ENCODE measurements around the gene NOS1AP.

NOS1AP gene

DNA sequence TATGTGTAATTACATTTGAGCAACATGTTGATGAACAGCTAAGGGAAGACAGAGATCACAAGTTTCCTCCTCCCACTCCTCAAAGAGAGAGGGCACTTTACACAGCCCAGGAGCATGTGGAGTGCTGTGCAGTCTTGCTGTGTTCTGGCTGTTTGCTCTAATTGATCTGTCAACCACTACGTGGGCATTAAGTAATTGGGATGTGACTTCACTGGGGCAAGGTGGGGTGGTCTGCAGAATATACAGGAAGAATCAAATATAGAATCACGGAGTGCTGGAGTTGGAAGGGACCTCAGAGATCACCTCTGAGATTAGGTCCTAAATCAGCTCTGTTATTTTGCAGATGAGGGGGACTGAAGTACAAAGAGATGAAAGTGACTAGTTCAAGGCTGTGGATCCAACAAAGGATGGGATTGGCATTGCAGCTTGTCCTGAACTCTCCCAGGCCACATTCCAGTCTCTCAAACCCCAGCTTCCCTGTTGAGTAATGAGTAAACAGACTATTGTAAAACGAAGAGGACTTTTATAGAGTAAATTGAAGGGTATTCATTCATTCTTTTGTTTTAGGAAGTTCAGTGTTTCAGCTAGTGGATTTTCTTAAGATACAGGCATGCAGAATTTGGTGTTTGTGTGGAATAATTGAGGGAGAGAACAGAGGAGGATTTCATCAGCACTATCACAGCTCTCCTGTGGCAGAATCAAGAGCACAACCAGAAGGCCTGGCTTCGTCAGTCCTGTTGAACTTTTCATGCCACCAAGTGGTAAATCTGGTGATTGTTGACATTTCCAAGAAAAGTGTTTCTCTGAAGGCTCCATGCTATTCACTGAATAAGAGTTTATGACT, 22.4 kb downstream of the NOS1AP start:
- no peak for DNase-seq

DNA sequence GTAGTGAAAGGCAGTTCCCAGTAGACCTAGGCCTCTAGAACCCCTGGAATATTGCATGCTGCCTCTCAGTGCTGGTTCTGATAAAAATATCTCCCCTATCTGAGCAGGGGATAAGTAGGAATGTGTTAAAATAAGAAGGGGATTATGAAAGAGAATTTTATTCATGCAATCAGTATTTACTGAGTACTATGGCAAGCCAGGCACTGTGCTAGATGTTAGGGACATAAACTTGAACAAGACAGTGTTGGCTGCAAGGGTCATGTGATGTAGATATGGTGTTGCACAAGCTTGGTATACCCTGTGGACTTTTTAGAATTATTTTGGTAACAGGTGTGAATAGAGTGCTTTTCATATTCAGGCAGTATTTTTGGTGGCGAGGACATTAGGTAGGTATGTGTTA, 23.6 kb downstream of the NOS1AP start:
- DNase-seq, result no peak

DNA sequence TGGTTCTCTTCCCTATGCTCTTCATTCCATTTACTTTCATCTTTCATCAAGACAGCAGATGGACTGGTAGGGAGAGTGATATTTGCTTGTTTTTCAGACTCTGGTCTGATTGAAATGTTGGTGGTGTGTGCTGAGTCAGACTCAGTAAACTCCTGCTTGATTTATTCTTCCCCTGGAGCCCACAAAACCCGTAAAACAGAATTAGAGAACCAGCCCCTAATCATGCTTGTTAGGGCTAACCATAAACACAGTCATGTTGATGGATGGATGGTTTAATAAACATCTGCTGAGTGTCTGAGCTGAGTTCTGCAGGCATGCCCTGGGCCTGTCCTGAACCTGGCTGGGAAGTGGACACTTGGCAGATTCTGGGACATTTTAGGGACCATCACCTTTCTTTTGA, 24.8 kb downstream of the NOS1AP start:
- DNase-seq, result no peak

DNA sequence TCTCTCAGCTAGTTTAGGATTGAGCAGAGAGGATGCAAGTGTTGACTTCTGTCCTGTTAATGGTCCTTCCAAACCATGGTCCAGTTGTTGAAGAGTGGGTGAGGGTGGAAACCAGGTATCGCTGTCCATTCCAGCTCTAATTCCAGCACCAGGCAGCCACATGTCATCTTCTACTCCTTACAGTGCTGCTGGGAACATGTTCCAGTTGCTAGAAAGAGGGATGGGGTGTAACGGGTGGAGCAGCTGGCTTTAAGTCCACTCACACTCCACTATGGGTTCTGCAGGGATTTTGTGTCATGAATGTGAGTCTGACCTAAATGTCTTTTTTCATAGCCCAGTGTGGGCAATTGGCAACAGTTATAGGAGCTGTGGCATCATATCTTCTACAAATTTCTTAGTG, 25.2 kb downstream of the NOS1AP start:
- DNase-seq, result no peak

DNA sequence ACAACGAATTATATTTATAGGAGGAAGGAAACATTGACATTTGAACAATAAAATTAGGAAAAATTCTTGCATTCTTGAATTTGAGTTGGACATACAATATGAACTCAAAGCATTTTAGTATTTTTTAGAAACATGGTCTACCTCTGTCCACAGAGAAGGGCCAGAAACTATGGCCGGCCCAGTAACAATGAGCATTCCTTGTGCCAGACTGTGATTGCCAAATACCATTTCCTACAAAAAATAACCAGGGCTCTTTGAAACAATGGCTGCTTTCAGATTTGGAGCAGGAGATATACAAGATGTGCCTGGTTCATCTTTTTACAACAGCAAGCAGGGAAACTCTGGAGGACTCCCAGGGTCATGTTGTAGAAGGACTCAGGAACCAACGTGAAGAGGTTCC, 38.4 kb downstream of the NOS1AP start:
- no peak for DNase-seq

DNA sequence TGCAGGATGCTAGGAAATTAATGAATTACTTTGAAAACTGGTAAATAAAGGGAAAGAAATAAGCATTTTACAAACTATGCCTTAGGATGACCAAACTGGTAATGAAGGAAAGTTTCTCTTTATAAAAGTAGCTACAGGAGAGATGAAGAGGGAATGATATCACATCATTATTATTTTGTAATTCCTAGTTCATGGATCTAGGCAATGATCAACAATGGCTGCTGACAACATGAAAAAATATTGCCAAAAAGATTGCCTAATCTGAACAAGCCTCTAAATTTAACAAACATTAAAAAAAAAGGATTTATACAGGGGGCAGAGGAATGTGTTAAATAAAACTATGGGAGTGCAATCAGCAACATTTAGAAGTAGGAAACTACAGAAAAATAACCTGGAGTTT, 38.9 kb downstream of the NOS1AP start:
- no peak for DNase-seq

DNA sequence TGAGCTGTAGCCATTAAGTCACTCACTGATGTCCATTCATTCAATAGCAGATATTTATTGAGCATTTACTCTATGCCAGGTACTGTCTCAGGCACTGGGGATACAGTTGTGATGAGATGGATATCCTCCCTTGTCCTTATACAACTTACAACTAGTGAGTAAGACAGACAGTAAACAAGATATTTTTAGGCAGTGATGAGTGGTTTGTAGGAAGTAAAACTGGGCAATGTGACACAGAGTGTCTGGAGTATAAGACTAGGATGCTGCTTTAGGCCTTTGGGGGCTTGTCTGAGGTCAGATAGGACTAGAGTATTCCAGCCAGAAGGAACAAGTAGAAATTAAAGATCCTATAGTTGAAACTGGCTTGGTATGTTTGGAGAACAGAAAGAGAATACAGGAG, 41.4 kb downstream of the NOS1AP start:
- no peak for DNase-seq

DNA sequence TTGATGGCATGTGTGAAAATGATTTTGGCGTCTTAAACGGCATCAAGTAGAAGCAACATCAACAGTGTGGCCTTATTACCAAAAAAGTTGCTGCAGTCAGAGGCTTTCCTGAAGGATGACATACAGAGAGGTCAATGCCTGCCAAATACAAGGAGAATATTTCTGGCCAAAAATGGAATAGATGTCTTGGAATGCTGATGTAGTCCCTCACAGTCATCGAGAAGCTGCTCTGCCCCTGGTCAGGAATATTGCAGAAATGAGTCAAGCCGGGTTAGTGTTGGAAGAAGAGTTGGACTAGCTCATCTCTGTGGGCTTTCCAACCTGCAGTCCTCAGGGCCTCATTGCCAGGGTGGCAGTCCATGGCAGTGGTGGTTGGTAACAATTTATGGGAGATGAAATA, 42.1 kb downstream of the NOS1AP start:
- DNase-seq, result no peak

DNA sequence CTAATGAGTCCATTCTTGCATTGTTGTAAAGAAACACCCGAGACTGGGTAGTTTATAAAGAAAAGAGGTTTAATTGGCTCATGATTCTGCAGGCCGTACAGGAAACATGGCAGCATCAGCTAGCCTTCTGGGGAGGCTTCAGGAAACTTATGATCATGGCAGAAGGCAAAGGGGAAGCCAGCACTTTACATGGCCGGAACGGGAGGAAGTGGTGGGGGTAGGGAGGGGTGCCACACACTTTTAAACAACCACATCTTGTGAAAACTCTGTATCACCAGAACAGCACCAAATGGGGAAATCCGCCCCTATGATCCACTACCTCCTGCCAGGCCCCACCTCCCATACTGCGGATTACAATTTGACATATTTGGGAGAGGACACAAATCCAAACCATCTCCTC, 43.9 kb downstream of the NOS1AP start:
- no peak for DNase-seq

DNA sequence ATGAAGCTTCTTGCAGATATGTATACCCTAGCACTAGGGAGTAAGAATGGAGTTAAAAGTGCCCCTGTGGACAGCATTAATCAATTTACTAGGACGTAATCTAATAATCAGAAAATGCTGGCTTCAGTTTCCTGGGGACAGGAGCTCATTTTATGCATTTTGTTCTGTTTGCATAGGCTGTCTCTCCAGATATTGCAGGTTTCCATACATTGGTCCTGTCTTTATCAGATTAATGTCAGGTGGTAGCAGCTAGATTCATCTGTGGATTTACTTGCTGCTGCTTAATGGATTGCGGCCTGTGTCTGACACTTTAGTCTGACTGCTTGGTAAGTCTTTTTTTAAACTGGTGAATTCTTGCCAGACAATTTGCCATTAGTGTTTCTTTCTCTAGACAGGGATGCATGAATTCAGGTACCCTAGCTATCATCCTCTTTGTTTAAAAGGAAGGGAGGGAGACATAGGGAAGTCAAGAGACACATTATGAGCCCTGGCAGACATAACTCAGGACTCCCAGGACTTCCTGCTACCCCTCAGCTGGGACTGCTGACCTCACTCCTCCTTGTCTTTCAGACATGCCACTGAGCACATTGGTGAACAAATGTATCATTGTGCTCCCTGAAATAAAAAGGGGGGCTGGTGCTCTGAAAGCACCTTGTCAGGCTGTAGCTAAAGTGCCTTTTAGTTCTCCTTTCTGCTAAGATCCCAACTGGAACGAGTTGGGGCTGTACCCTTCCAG, 47.7 kb downstream of the NOS1AP start:
- no peak for DNase-seq

DNA sequence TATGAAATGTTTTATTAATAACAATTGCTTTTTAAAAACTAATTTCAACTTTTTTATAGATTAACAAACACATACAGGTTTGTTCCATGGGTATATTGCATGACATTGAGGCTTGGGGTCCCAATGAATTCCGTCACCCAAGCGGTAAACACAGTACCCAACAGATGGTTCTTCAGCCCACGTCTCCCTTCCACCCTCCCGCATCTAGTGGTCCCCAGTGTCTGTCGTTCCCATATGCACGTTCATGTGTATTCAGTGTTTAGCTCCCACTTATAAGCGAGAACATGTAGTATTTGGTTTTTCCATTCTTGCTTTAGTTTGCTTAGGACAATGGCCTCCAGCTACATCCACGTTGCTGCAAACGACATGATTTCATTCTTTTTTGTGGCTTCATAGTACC, 48.6 kb downstream of the NOS1AP start:
- no peak for DNase-seq

DNA sequence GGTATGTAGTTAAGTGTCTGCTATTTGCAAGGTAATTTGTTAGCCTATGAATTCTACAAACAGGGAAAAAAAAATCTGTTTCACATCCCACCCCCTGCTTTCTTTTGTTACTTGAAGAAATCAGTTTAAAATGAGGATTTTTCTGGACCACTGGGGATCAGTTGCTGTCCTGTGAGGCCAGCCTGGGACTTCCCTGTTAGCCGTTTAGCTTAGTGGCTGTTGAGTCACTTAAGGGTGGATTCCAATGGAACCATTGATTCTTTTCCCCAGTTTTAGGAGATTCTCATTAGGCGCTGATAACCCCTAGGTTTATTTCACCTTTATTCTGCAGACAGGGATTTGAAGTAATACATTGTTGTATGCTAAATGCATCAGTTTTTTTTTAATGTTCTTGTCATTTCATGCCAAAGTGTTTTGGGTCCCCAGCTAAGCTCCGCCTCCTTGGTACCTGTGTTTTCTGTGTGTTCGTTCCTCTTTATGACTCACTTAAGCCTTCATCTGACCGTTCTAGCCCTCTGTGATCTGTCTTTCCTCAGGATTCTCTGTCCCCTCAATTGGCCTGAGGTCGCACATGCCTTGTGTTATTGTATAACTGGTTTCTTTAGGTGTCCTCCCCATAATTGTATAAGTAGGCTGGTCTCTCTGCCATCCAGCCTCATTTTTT, 59.3 kb downstream of the NOS1AP start:
- no peak for DNase-seq

DNA sequence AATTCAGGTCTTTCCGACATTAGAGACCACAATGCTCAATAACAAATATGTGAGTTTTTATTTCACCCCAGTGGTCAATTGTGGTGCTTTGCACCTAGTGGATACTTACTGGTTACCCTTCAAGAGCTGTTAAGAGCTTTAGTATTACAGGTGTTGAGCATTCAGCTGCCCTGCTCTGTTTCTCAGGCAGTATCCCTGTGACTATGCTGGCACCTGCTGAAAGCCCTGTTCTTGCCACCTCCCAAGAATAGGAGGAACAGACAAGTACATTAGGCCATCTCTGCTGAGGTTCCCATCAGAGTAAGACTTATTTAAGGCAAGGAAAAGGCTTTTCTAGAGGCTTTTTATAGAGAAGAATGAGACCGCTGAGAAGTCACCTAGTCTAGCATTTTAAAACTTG, 60.8 kb downstream of the NOS1AP start:
- DNase-seq, result no peak

DNA sequence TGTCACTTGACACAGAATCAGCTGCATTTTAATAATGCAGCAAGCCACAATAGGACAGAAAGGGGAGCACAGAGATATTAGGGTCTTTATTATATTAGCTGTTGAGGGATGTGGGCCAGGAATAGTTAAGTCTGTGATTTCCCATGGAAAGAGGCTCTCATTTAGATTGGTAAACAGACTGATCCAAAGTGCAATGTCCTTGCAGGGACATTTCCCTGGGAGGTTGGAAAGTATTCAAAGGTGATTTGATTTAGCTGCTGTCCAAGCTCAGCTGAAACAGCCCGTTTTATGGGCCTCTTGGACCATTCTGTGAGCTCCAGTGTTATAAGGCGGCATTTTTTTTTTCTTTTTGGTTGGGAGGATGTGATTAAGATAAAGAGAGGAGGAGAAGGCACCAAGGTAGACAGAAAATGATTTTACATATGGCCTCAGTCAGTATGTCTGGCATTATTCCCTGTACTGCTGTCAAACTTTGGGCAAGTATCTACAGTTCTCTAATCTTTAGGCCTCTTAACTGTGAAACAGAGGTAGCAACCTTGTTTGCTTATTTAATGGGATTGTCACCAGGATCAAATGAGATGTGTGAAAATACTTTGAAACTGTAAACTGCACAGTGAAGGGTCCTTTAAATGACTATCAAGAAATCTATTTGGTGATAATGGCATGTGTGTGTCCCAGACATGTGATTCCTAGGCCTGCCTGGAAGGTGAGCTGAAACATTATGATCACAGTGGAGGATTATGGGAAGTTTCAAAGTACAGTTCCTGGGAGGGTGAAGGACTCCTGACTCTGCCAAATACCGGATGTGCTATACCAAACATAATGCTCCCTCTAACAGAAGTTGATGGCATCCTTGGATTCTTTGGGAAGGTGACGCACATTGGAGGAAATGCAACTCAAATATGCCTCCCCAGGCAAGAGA, 62.2 kb downstream of the NOS1AP start:
- DNase-seq, result no peak

DNA sequence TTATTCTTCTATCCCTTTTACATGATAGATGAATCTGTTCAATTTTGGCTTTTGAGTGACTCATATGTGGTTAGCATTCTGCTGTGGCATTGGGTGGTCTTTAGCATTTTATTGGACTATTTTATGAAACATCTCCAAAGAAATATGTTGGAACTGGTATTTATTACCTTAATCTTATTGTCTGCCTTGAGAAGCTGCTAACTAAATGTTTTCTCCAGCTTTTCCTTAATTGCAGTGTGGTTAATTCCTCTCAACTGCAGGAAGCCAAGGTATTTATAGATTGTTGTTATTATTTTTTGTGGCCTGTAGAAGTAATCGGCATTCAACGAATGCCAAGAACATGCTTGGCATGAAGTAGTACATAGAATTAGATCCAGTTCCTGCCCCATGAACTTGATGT, 64.1 kb downstream of the NOS1AP start:
- no peak for DNase-seq

DNA sequence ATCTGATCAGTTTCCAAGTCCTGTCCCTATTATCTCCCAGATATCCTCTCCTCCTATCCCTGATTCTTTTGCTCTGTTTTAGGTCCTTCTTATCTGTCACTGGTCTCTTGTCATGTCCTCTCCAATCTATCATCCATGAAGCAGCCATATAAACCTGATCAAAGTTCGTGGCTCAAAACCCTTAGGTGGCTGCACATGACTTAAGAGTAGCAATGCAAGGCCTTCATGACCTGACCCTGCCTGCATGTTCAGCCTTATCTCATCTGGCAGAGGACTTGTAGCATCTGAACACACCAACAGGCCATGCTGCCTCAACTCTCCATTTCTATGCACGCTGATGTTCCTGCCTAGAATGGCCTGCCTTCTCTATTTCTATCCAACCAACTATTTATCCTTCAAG, 65.2 kb downstream of the NOS1AP start:
- DNase-seq, result no peak

DNA sequence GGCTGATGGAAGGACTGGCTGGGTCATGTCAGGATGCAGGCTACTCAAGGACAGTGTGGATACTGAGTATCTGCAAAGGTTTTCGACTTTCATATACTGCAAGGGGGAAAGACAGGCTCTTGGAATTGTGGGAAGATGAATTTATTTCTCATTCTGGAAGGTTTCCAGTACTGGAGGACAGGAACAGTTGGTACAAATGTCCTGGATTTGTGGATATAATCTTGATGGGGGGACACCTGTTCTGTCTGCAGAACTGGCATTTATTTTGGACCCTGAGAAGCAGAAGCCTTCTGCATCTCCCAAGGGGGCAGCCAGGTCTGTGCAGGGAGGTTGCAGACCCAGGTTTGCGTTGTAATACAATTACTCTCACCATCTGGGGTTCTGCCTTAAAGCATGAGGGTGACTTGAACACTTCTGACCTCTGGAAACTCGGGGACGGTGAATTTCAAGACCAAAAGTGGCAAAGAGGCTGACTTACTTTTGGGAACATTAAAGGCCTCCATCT, 65.8 kb downstream of the NOS1AP start:
- no peak for DNase-seq

DNA sequence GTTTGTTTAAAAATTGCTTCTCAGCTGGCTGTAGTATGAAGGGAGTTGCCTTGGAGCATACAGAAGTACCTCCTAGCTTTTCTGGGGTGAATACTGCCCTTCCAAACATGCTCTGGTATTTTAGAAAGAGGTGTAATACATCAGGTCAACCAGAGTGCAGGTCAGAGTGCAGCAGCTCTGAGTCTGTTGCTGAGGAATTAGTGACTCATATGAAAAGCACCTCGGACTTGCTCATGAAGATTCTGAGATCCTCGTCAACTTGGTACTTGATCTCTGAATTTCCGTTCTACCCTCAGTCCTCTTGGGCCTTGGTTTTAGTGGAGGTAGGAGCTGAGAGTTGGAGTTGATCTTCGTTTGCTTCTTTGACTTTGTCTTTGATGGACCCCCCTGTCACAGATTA, 67.3 kb downstream of the NOS1AP start:
- no peak for DNase-seq

DNA sequence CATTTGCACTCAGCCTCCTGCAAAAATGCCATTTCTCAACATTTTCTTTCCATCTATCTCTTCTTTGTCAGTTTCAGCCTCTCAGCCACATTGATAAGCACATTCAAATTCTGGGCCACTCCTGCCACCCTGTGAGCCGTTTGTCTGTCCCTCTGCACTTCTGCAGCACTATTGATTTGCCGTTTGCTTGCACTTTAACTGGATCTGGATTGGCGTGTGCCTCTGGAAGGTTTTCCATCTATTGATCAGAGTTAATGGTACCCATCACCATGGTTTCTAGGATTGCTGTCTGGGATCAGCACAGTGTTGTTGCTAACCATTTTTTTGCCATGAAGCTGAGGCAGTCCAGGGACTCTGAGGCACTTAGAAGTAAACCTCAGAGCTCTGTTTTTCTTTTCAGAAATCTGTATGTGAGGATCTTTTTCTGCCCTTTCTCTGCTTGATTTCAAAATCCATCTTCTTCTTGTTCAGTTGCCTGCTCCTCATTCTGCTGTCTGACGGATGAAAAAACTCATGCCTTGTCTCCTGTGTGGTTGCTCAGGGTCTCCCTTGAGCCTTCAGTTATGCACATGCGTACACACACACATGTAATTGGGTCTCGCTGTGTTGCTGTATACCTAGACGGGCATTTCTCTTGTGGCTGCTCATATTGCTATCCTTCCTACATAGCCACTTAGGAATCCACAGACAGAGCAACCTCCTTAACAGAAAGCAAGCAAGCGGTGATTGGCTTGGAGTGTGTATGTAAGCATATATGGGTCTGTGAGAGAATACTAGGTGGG, 67.9 kb downstream of the NOS1AP start:
- DNase-seq, result no peak

DNA sequence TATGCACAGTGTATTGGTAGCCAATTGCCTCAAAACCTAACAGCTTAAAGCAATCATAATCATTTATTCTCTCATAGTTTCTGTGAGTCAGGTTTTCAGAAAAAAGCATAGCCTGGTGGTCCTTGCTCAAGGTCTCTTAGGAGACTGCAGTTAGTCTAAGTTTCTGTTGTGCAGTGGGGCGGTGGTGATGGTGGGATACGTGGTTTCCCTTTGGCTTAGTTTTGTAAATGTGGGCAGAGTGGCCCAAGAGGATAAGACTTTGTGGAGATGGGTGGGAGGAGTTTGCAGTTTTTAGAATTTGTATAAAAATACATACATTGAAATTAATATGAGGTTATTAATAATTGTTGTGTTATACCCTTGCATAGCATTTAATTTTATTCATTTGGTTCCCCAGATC, 68.6 kb downstream of the NOS1AP start:
- DNase-seq, result no peak

DNA sequence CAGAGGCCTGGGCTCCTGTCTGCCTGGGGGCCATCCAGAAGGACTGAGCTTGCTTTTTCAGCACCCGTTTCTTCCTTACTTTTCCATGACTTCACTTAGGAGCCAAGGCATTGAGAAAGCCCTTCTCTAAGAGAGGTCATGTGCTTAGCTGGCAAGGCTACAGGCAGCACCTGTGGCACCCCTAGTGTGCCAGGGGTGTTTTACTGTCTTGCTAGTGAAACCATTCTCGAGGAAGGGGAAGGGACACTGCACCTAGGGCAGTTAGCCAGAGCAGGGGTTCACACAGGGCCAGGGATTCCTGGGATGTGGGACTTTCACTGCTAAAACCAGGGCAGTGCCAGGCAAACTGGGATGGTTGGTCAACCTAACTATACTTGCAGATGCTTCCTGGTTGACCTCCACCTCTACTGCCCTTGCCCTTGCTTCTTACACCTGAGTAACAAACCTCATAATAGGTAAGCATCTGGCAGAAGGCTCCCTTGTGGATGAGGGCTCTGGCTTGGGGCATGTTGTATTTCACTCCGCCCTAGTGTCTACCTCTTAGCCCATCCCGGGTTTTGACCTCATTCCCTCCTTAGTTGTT, 69.2 kb downstream of the NOS1AP start:
- DNase-seq, result no peak

DNA sequence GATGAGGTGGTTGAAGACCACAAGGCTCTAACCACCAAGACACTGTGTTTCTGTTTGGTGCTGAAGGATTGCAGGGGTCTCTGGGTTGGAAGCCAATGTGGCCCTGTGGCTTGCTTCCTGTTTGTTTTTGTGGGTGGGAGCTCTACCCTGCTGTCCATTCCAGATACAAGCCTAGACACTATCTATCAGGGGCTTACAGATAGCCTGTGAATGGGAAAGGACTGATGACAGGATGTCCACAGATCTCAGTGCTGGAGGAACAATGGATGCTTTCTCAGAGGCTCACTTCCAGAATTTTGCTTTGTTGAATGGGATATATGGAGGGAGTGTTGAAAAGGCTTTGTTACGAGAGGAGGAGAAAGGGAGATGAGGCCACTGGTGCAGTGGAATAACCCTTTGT, 69.7 kb downstream of the NOS1AP start:
- DNase-seq, result no peak
